Neutrophil (primary cell): ENCODE data around the gene HIVEP3.

Experiments used
- H3K27ac ChIP-seq: fragments of 200-600 bp; sonication (generic); 2 replicates; pipeline ENCODE4 v1.5.1; 2016; ENCODE audit warnings: mild to moderate bottlenecking, moderate library complexity
- H3K27me3 ChIP-seq: fragments of 200-600 bp; sonication (generic); 2 replicates; pipeline ENCODE4 v1.6.0; 2016; ENCODE audit warnings: mild to moderate bottlenecking
- H3K36me3 ChIP-seq: fragments of 200-600 bp; sonication (generic); 2 replicates; pipeline ENCODE4 v1.5.1; 2017
- H3K4me1 ChIP-seq, 2 experiments: fragments of 200-600 bp in 1 of 2; sonication (generic) in 1 of 2; 1 replicate in 1 of 2; 2 replicates in 1 of 2; pipeline versions ENCODE4 v1.5.1 to v1.6.1; 2013 to 2016; ENCODE audit warnings: low read depth in 1 of 2, low read length in 1 of 2, mild to moderate bottlenecking in 1 of 2, moderate library complexity in 1 of 2; ENCODE audit not compliant: control insufficient read depth in 1 of 2, insufficient read depth in 1 of 2
- H3K4me3 ChIP-seq, 2 experiments: fragments of 200-600 bp in 1 of 2; sonication (generic) in 1 of 2; 1 replicate in 1 of 2; 2 replicates in 1 of 2; pipeline ENCODE4 v1.5.1; 2013 to 2016; ENCODE audit warnings: low read depth in 1 of 2, low read length in 1 of 2, mild to moderate bottlenecking in 1 of 2, moderate library complexity in 1 of 2
- H3K9me3 ChIP-seq: fragments of 200-600 bp; sonication (generic); 2 replicates; pipeline ENCODE4 v1.5.1; 2016
- TF ChIP-seq, protein P1 (sequence below): fragments of 200-600 bp; sonication (generic); IDR thresholded peaks from 2 replicates; pipeline ENCODE4 v1.5.1; 2016; ENCODE audit warnings: antibody characterized with exemption

HIVEP3 gene

DNA sequence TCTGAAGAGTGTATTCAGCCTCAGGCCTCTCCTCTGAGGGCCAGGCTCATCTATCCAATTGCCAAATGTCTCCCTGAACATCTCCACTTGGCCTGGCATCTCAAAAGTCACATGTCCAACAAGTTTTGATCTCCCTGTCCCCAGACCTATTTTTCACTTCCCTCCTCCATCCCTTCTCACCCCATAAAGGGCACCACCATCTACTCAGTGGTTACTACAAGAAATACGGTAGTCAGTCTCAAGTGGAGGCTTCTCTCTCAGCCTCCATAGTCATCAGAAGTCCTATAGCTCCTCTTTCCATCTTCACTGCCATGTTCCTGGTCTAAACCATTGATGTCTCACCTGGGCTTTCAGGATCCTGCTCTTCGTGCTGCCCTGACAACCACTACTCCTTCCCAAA is 351.8 kb downstream of the HIVEP3 start:
- no peak overlapping the region for H3K4me3 ChIP-seq

DNA sequence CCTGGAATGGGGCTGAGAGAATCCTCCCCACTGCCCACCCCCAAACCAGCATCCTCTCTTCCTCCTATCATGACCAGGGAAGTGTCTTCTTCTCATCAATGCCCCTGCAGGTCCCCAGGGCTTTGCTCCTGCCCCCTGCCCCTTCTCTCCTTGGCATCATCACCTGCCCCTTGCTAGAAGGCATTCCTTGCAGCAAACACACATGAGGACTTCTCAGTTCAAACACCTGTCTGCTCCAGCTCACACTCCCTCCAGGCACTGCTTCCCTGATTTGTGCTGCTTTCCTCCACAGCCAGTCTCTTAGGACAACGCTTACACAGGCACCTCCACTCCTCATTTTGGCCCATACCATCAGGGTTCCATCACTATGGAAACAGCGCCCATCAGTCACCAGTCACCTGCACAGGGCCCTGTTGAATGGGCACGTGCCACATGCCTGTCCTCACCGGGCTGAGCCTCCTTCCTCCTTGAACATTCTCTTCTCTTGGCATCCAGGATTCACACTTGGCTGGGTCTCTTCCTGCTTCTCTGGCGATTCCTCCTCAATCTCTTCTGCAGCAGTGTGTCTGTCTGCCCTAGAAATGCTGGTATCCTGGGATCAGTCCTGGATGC is 352.3 kb downstream of the HIVEP3 start:
- Histone ChIP-seq H3K9me3 (no peaks in the 10 kb centered on the region), H3K27me3 (no peaks in the 10 kb centered on the region), H3K36me3 (no peaks in the 10 kb centered on the region), H3K27ac (no peak overlapping the region), H3K4me1 (no peaks in the 10 kb centered on the region), H3K4me3 (no peak overlapping the region)
- TF ChIP-seq, protein P1, sequence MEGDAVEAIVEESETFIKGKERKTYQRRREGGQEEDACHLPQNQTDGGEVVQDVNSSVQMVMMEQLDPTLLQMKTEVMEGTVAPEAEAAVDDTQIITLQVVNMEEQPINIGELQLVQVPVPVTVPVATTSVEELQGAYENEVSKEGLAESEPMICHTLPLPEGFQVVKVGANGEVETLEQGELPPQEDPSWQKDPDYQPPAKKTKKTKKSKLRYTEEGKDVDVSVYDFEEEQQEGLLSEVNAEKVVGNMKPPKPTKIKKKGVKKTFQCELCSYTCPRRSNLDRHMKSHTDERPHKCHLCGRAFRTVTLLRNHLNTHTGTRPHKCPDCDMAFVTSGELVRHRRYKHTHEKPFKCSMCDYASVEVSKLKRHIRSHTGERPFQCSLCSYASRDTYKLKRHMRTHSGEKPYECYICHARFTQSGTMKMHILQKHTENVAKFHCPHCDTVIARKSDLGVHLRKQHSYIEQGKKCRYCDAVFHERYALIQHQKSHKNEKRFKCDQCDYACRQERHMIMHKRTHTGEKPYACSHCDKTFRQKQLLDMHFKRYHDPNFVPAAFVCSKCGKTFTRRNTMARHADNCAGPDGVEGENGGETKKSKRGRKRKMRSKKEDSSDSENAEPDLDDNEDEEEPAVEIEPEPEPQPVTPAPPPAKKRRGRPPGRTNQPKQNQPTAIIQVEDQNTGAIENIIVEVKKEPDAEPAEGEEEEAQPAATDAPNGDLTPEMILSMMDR: no peak

More for the DNA sequence above, 351.8 kb downstream of the HIVEP3 start:
- Histone ChIP-seq H3K27ac (no peak overlapping the region), H3K27me3 (no peaks in the 10 kb centered on the region), H3K36me3 (no peaks in the 10 kb centered on the region), H3K4me1 (no peaks in the 10 kb centered on the region), H3K9me3 (no peaks in the 10 kb centered on the region)
- TF ChIP-seq, protein P1: no peak

DNA sequence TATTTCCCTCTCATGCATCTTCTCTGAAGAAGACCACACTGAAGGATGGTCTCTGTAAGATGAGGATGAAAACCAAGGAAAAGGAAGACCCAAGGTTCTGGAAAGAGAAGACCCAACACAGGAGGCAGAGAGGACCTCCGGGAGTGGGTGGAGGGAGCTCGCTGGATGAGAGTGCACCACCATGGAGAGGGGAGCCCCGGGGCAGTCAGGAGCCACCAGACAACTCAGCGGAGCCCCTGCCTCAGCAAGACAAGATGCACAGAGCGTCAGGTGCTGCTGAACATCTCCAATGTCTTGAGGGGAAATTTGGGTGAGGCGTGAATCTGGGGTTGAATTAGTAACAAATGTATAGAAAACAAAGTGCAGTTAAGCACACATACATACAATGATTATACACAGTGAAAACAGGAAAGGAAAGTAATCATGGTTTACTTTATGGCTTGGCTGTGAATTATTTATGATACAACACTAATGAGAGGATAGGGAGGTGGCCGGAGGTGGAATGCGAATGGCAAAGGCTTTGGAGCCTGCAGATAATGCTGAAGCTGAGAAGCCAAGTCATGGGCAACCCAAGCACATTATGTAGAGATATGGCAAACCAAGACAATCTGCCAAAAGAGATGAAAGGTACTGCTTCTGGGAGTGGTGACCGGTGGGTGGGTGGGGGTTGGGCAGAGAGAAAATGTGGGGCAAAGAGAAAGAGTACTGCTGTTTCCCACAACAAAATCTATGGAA is 353.8 kb downstream of the HIVEP3 start:
- TF ChIP-seq, protein P1: no peak
- no peaks in the 10 kb centered on the region for H3K4me1 ChIP-seq
- H3K27ac ChIP-seq: no peak overlapping the region
- H3K36me3 ChIP-seq: no peaks in the 10 kb centered on the region
- H3K27me3 ChIP-seq: no peaks in the 10 kb centered on the region
- H3K4me3 ChIP-seq: no peak overlapping the region
- no peaks in the 10 kb centered on the region for H3K9me3 ChIP-seq

DNA sequence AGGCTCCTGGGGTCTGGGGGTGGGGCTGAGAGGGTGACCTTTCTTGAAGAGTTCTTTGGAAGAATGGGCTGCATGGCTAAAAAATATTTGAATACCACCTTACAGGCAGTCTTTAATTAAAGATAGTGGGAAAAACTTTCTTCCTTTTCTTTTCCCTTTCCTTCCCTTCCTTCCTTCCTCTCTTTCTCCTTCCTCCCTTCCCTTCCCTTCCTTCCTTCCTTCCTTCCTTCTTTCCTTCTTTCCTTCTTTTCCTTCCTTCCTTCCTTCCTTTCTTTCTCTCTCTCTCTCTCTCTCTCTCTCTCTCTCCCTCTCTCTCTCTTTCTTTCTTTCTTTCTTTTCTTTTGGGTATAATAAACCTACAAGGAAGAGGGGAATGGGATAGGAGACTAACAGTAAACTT is 356.4 kb downstream of the HIVEP3 start:
- H3K9me3 ChIP-seq: no peaks in the 10 kb centered on the region
- no peaks in the 10 kb centered on the region for H3K36me3 ChIP-seq
- TF ChIP-seq, protein P1: no peak
- H3K4me1 ChIP-seq: no peaks in the 10 kb centered on the region
- no peak overlapping the region for H3K27ac ChIP-seq
- no peaks in the 10 kb centered on the region for H3K27me3 ChIP-seq
- no peak overlapping the region for H3K4me3 ChIP-seq

DNA sequence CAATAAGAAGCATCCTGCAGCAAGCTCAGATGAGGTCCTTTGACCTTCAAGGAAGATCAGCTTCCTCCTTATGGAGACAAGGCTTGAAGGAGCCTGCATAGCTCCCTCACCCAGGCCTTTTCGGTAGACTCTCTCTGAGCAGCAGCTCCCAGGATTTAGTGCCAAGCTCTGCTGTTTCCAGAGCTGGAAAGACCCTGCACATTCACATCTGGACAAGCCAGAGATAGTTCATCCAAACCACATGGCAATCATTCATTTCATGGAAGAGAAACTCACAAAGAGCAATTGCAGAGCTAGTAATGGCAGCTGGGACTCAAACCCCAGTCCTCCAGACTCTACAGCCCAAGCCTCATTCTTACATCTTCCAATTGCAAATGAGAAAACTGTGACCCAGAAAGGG is 357.8 kb downstream of the HIVEP3 start:
- no peak overlapping the region for H3K4me3 ChIP-seq
- TF ChIP-seq, protein P1: no peak

More for the DNA sequence above, 357.8 kb downstream of the HIVEP3 start:
- H3K27me3 ChIP-seq: no peaks in the 10 kb centered on the region
- H3K9me3 ChIP-seq: no peaks in the 10 kb centered on the region
- H3K4me1 ChIP-seq: peaks cover 0 to 4% of the 10 kb centered on the region in 2 experiments
- H3K36me3 ChIP-seq: no peaks in the 10 kb centered on the region
- H3K27ac ChIP-seq: no peak overlapping the region
